Loucy (cell line): ENCODE results near the gene FCGR3A.

Source experiments
- CTCF ChIP-seq: fragments of 200-600 bp; sonication (generic); conservative IDR thresholded peaks from 2 replicates; pipeline ENCODE4 v1.5.1; 2014; ENCODE audit warnings: mild to moderate bottlenecking, antibody characterized with exemption, low read length
- EZH2phosphoT487 ChIP-seq: fragments of 200-600 bp; IDR thresholded peaks from 2 replicates; pipeline ENCODE4 v1.6.1; 2018; ENCODE audit warnings: antibody characterized with exemption, mild to moderate bottlenecking, moderate library complexity, borderline replicate concordance

GRCh38 chr1:161549652-161550051 lies at the start of gene FCGR3A:
- TF ChIP-seq CTCF (no peak), EZH2phosphoT487 (no peak)
